HepG2 (cell line): ENCODE data around the gene DNAJB6.

Source experiments
- CREB1 ChIP-seq, 2 experiments: fragments of 450-650 bp in 1 of 2; IDR thresholded peaks; 2 replicates each; pipeline ENCODE4 v1.6.1; 2016 to 2017; ENCODE audit warnings: control low read depth in 1 of 2, mild to moderate bottlenecking in 1 of 2, missing compliant biosample characterization in 1 of 2, missing genetic modification characterization in 1 of 2
- EP300 ChIP-seq, 3 experiments: sonication (generic) in 1 of 3; formaldehyde crosslinking in 1 of 3; IDR thresholded peaks; 2 replicates each; pipeline versions ENCODE4 v1.5.1 to v1.6.1; 2011 to 2020; ENCODE audit warnings: low read depth in 2 of 3, low read length in 2 of 3, borderline replicate concordance in 1 of 3, improper control_type of control experiment in 1 of 3, mild to moderate bottlenecking in 1 of 3, missing genetic modification reagents in 1 of 3, moderate library complexity in 1 of 3
- HDAC1 ChIP-seq: sonication (generic); formaldehyde crosslinking; IDR thresholded peaks from 2 replicates; pipeline ENCODE4 v1.5.1; 2020; ENCODE audit warnings: mild to moderate bottlenecking, missing genetic modification reagents
- PBX3 ChIP-seq: sonication (generic); formaldehyde crosslinking; IDR thresholded peaks from 2 replicates; pipeline ENCODE4 v1.8.1; 2023; ENCODE audit warnings: missing genetic modification reagents, inconsistent platforms, borderline replicate concordance
- POLR2AphosphoS5 ChIP-seq: IDR thresholded peaks from 2 replicates; pipeline ENCODE4 v1.6.1; 2012; ENCODE audit warnings: low read depth, low read length
- SNRNP70 ChIP-seq: fragments of 200-400 bp; formaldehyde crosslinking; IDR thresholded peaks from 2 replicates; pipeline ENCODE4 v1.6.1; 2017; ENCODE audit warnings: mild to moderate bottlenecking, low read depth, low read length, moderate library complexity
- ZNF564 ChIP-seq: sonication (generic); formaldehyde crosslinking; IDR thresholded peaks from 2 replicates; pipeline ENCODE4 v1.8.1; 2023; ENCODE audit warnings: mild to moderate bottlenecking, missing genetic modification reagents

- TF ChIP-seq PBX3 (CRISPR knock-in tag): no peak
- TF ChIP-seq POLR2AphosphoS5: no peak
- TF ChIP-seq ZNF564 (CRISPR knock-in tag): no peak
- no peak for TF ChIP-seq CREB1 (IDR thresholded peaks at IDR 0.05)
- TF ChIP-seq CREB1 (CRISPR knock-in tag; IDR thresholded peaks at IDR 0.05): no peak
- no peak for TF ChIP-seq HDAC1 (CRISPR knock-in tag)
- TF ChIP-seq SNRNP70: no peak
- no peak for TF ChIP-seq EP300 (IDR thresholded peaks at IDR 0.05; ENCODE audit: low read depth in 2 of 2, low read length in 2 of 2)
- TF ChIP-seq EP300 (CRISPR knock-in tag; IDR thresholded peaks at IDR 0.05; ENCODE audit: borderline replicate concordance): no peak
Observed at GRCh38 chr7:157380416-157380815, 43.6 kb downstream of the DNAJB6 start.
